GM12878 (cell line): ENCODE measurements around the gene EGF. TPM values are rescaled to one million over a fixed set of nuclear protein-coding genes. Genes with fewer than 3 reads are reported as not detected.
A peak's percentile ranks its signal among the peaks of the same experiment; 100 is the strongest.

ENCODE experiments used
- DPF2 ChIP-seq: fragments of 450-650 bp; IDR thresholded peaks from 2 replicates; pipeline ENCODE4 v1.6.1; 2017; ENCODE audit warnings: mild to moderate bottlenecking
- ETV6 ChIP-seq, 2 experiments: fragments of 450-650 bp in 1 of 2; IDR thresholded peaks in 1 of 2; conservative IDR thresholded peaks in 1 of 2; 2 replicates each; pipeline ENCODE4 v1.6.1; 2014; ENCODE audit warnings: antibody characterized with exemption in 1 of 2, borderline replicate concordance in 1 of 2, low read depth in 1 of 2, mild to moderate bottlenecking in 1 of 2, moderate library complexity in 1 of 2
- FOXM1 ChIP-seq: IDR thresholded peaks from 2 replicates; pipeline ENCODE4 v1.6.1; 2012; ENCODE audit warnings: low read depth, mild to moderate bottlenecking, inconsistent platforms, low read length, moderate library complexity
- HDGF ChIP-seq: fragments of 450-650 bp; IDR thresholded peaks from 2 replicates; pipeline ENCODE4 v1.6.1; 2016; ENCODE audit warnings: antibody characterized with exemption
- HSF1 ChIP-seq: fragments of 150-350 bp; IDR thresholded peaks from 2 replicates; pipeline ENCODE4 v1.6.1; 2014; ENCODE audit warnings: mild to moderate bottlenecking, low read depth, low read length
- IKZF1 ChIP-seq: fragments of 450-650 bp; conservative IDR thresholded peaks from 2 replicates; pipeline ENCODE4 v1.6.1; 2017; ENCODE audit warnings: antibody characterized with exemption, mild to moderate bottlenecking
- IRF4 ChIP-seq: IDR thresholded peaks from 2 replicates; pipeline ENCODE4 v1.6.1; 2011; ENCODE audit warnings: low read depth, low read length
- MEF2B ChIP-seq: fragments of 450-650 bp; IDR thresholded peaks from 2 replicates; pipeline ENCODE4 v1.6.1; 2018; ENCODE audit warnings: mild to moderate bottlenecking, moderate library complexity; ENCODE audit not compliant: partially characterized antibody, poor library complexity, severe bottlenecking
- MTA3 ChIP-seq: IDR thresholded peaks from 2 replicates; pipeline ENCODE4 v1.6.1; 2012; ENCODE audit warnings: low read length, inconsistent platforms, borderline replicate concordance
- NR2C1 ChIP-seq: fragments of 450-650 bp; IDR thresholded peaks from 2 replicates; pipeline ENCODE4 v1.6.1; 2017; ENCODE audit warnings: antibody characterized with exemption, mild to moderate bottlenecking, moderate library complexity
- RELB ChIP-seq: fragments of 450-650 bp; IDR thresholded peaks from 2 replicates; pipeline ENCODE4 v1.6.1; 2017; ENCODE audit warnings: low read depth, mild to moderate bottlenecking, moderate library complexity
- SMAD5 ChIP-seq: IDR thresholded peaks from 2 replicates; pipeline ENCODE4 v1.6.1; 2016; ENCODE audit warnings: antibody characterized with exemption, low read depth
- SPI1 ChIP-seq: IDR thresholded peaks from 2 replicates; pipeline ENCODE4 v1.6.1; 2011; ENCODE audit warnings: low read depth, mild to moderate bottlenecking, low read length, moderate library complexity, borderline replicate concordance; ENCODE audit not compliant: insufficient read depth
- STAT3 ChIP-seq: IDR thresholded peaks from 2 replicates; pipeline ENCODE4 v1.6.1; 2011; ENCODE audit warnings: low read depth, low read length, improper control_type of control experiment
- ZNF24 ChIP-seq: fragments of 450-650 bp; IDR thresholded peaks from 2 replicates; pipeline ENCODE4 v1.6.1; 2017; ENCODE audit warnings: antibody characterized with exemption, mild to moderate bottlenecking
- polyA plus RNA-seq, 11 experiments: library from polyadenylated mRNA; depleted of rRNA in 4 of 11; unstranded in 6 of 11; stranded (reverse) in 5 of 11; fragments of >200 nt; fragmentation: Nextera tagmentation in 4 of 11; fragmentation: Illumina TruSeq in 1 of 11; extraction: Ambion mirVana in 4 of 11; extraction: Trizol in 1 of 11; gene quantifications; 1 replicate in 1 of 11; 2 replicates in 10 of 11; pipeline versions ENCODE4 v1.2.1 to v1.2.3, GENCODE V29; 2011 to 2016; ENCODE audit warnings: inconsistent platforms in 2 of 11, missing spikeins in 2 of 11, low read depth in 1 of 11
- total RNA-seq, 4 experiments: library from RNA; depleted of rRNA in 3 of 4; stranded (reverse); fragments of >200 nt in 3 of 4; fragmentation: Illumina TruSeq in 1 of 4; extraction: Trizol in 1 of 4; gene quantifications; 2 replicates each; pipeline versions ENCODE4 v1.2.1 to v1.2.3, GENCODE V29; 2013 to 2021
- TF ChIP-seq, protein P1 (sequence below): IDR thresholded peaks from 2 replicates; pipeline ENCODE4 v1.6.1; 2012; ENCODE audit warnings: low read length, inconsistent platforms

The EGF gene
- total and polyA plus RNA-seq, 10 of the 15 experiments (the other 5 are each of a cell fraction or from before 2014, with no cell fraction given): 0.02 to 0.90 (median 0.19) TPM; not detected in 4

DNA sequence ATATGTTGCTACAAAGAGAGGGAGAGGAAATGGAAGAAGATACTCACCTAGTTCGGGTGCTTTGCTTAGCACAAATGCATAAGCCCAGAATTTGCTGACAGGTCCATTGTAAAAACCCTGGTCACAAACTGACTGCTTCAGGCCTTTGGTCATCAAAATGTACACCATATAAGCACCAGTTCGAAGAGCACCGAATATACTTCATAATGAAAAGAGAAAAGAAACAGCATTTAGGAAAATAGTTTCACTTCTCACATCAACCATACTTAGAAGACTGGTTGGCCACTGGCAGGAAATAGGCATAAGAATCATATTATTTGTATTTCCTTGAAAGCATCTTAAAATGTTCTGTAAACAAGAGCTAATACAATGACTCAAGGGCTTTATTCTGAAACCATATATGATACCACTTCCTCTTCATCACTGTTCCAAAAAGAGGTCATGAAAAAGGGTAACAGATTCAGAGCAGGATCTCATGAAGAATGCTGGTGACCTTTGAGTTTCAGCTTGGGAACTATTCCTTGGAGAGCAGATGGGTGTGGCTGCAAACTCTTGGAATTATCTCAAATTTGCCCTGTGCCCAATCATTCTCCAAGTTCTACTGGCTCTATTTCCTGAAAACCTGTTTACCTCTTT lies 147.0 kb downstream of the EGF start (continued):
- TF ChIP-seq FOXM1 (peak; percentile 63), NR2C1 (0 out of 2 replicates have a peak, but pooled peaks have one; percentile 18), HSF1 (no peak), HDGF (no peak), MTA3 (peak; percentile 89), STAT3 (no peak), SPI1 (peak; percentile 91), ETV6 (conservative IDR thresholded peaks at IDR 0.05 in 1 of 2, IDR thresholded peaks at IDR 0.05 in 1 of 2; ENCODE audit: borderline replicate concordance in 1 of 2, low read depth in 1 of 2) (peak in 1 of 2 experiments; percentile 84; a peak in 2 of 4 replicates), RELB (peak; percentile 47; the same call in 1 of the 2 replicates), DPF2 (0 out of 2 replicates have a peak, but pooled peaks have one; percentile 37), IRF4 (0 out of 2 replicates have a peak, but pooled peaks have one; percentile 5), ZNF24 (0 out of 2 replicates have a peak, but pooled peaks have one; percentile 34), MEF2B (peak; percentile 64), IKZF1 (peak; percentile 83), SMAD5 (0 out of 2 replicates have a peak, but pooled peaks have one; percentile 24)
- TF ChIP-seq, protein P1, sequence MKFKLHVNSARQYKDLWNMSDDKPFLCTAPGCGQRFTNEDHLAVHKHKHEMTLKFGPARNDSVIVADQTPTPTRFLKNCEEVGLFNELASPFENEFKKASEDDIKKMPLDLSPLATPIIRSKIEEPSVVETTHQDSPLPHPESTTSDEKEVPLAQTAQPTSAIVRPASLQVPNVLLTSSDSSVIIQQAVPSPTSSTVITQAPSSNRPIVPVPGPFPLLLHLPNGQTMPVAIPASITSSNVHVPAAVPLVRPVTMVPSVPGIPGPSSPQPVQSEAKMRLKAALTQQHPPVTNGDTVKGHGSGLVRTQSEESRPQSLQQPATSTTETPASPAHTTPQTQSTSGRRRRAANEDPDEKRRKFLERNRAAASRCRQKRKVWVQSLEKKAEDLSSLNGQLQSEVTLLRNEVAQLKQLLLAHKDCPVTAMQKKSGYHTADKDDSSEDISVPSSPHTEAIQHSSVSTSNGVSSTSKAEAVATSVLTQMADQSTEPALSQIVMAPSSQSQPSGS: peak; percentile 78
- TF ChIP-seq, all 136 proteins: peak for 28
